ENCODE measurements around the gene INPP4B. TPM values are rescaled to one million over a fixed set of nuclear protein-coding genes. Genes with fewer than 3 reads are reported as not detected.

INPP4B gene
- total and polyA plus RNA-seq, 7 donors = 1.5 to 16.8 (median 9.5) TPM

- Histone ChIP-seq H3K27me3 (ENCODE audit: insufficient read depth in 3 of 3, low read length in 2 of 3) (no peaks in the 10 kb centered on the region), H3K4me1 (no peaks in the 10 kb centered on the region), H3K36me3 (ENCODE audit: insufficient read depth in 1 of 2, low read depth in 1 of 2) (no peaks in the 10 kb centered on the region), H3K9me3 (no peaks in the 10 kb centered on the region), H3K27ac (no peak overlapping the region), H3K4me3 (no peak overlapping the region)
- intact Hi-C loops (cut with DNase I) = no loop called here
- WGBS, 3 donors = 40 to 48% (median 42%) methylated on average over 2 of the region's 2 CpGs
- ATAC-seq (no peak), DNase-seq (no peak)
- no peak for TF ChIP-seq CTCF (IDR thresholded peaks at IDR 0.05)
Observed at GRCh38 chr4:142449771-142450373, 396.2 kb downstream of the INPP4B start.

- no peak for TF ChIP-seq CTCF (IDR thresholded peaks at IDR 0.05)
- H3K9me3 ChIP-seq = no peaks in the 10 kb centered on the region
- intact Hi-C loops (cut with DNase I) = no loop called here
- no peak overlapping the region for H3K27ac ChIP-seq
- H3K4me1 ChIP-seq = no peaks in the 10 kb centered on the region
- DNase-seq (no peak), ATAC-seq (no peak)
- H3K27me3 ChIP-seq (ENCODE audit: insufficient read depth in 3 of 3, low read length in 2 of 3) = no peaks in the 10 kb centered on the region
- 80 to 85% (median 82%) methylated on average over 3 of the region's 3 CpGs for WGBS, 3 donors
- H3K36me3 ChIP-seq (ENCODE audit: insufficient read depth in 1 of 2, low read depth in 1 of 2) = no peaks in the 10 kb centered on the region
- H3K4me3 ChIP-seq = no peak overlapping the region
Observed at GRCh38 chr4:142447009-142447408, 399.1 kb downstream of the INPP4B start.

GRCh38 chr4:142443469-142443868 is 402.6 kb downstream of the INPP4B start:
- Histone ChIP-seq H3K4me3 (no peak overlapping the region), H3K27ac (no peak overlapping the region), H3K27me3 (ENCODE audit: insufficient read depth in 3 of 3, low read length in 2 of 3) (no peaks in the 10 kb centered on the region), H3K4me1 (no peaks in the 10 kb centered on the region), H3K36me3 (ENCODE audit: insufficient read depth in 1 of 2, low read depth in 1 of 2) (no peaks in the 10 kb centered on the region), H3K9me3 (peaks cover 3% of the 10 kb centered on the region)
- intact Hi-C loops (cut with DNase I) = no loop called here
- TF ChIP-seq CTCF (IDR thresholded peaks at IDR 0.05) = no peak
- DNase-seq (no peak), ATAC-seq (no peak)
- WGBS, 3 donors = 95 to 97% (median 96%) methylated on average over 5 of the region's 5 CpGs

GRCh38 chr4:142440093-142440492 is 406.0 kb downstream of the INPP4B start:
- no peak overlapping the region for H3K4me3 ChIP-seq
- intact Hi-C loops (cut with DNase I) = no loop called here
- no peak overlapping the region for H3K27ac ChIP-seq
- H3K9me3 ChIP-seq = peaks cover 4% of the 10 kb centered on the region
- 82 to 96% (median 86%) methylated on average over 2 of the region's 2 CpGs for WGBS, 3 donors
- DNase-seq (no peak), ATAC-seq (no peak)
- no peaks in the 10 kb centered on the region for H3K27me3 ChIP-seq (ENCODE audit: insufficient read depth in 3 of 3, low read length in 2 of 3)
- TF ChIP-seq CTCF (IDR thresholded peaks at IDR 0.05) = no peak
- no peaks in the 10 kb centered on the region for H3K36me3 ChIP-seq (ENCODE audit: insufficient read depth in 1 of 2, low read depth in 1 of 2)
- H3K4me1 ChIP-seq = no peaks in the 10 kb centered on the region

Data from psoas muscle (tissue), 8 donors.